ENCODE results near the gene RRM1.
"Not testable (repeated sequence)": the region's sequence is repeated elsewhere in the genome, so short reads cannot be mapped to it uniquely, and the experiment has no call there.

The RRM1 gene

DNA sequence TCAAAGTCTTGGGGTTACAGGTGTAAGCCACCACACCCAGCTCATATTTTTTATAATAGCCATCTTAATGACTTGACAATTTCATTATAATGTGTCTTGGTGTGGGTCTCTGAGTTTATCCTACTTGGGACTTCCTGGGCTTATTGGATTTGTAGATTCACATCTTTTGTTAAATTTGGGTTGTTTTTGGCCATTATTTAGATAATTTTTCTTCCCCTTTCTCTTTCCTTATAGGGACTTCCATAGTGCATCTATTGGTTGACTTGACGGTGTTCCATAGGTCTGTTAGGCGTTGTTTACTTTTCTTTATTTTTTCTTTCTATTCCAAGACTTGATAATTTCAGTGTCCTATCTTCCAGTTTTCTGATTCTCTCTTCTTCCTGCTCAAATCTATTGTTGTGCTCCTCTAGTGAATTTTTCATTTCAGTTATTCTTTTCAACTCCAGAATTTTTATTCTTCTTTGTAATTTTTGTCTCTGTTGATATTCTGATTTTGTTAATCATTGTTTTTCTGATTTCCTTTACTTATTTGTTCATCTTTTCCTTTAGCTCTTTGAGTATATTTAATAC, 45.6 kb downstream of the RRM1 start:
- peaks cover 6% of the 10 kb centered on the region for H3K9me3 ChIP-seq (ENCODE audit: control insufficient read depth, low read length)
- peaks cover 50% of the 10 kb centered on the region for H3K36me3 ChIP-seq (ENCODE audit: control insufficient read depth, insufficient read depth, low read length)
- no peaks in the 10 kb centered on the region for H3K4me1 ChIP-seq (ENCODE audit: control insufficient read depth, insufficient read depth, low read length, poor library complexity, severe bottlenecking)
- H3K27ac ChIP-seq (ENCODE audit: low read depth, low read length, severe bottlenecking), result no peak overlapping the region
- H3K4me3 ChIP-seq (ENCODE audit: extremely low read depth, insufficient read depth, low read length, poor library complexity, severe bottlenecking), result no peak overlapping the region
- WGBS, 2 experiments (ENCODE audit: insufficient coverage in 2 of 2), result 86 to 100% methylated on average over 1 to 2 of the region's 2 CpGs

DNA sequence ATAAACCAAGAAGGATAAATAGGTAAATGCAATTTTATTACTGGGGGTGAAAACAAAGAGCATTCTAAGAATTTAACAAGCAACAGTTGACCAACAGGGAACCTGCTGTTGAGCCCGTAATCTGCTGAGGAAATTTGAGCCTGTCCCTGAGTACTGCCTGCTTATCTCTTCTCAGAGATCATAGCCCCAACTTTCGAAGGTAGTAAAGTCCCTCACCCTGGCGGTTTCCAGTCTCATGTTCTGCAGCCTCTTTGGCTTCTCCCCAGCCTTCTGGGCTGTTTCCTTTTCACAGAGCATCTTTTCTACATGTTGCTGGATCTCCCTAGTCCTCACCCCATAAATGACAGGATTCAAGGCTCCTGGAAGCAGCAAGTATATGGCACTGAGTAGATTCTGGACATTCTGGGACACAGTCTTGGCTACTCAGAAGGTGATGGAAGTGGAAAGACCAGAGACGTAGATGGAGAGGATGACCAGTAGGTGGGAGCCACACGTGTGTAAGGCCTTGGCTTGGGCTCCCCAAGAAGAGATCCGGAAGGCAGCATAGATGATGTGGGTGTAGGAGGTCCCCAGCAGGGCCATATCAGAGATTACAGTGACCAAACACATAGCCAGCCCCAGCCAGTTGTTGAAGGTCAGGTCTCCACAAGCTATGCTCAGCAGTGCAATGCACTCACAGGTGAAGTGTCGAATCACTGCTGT, 51.6 kb downstream of the RRM1 start:
- 82 to 86% methylated on average over 7 of the region's 7 CpGs for WGBS, 2 experiments (ENCODE audit: insufficient coverage in 2 of 2)
- H3K9me3 ChIP-seq (ENCODE audit: control insufficient read depth, low read length), result no peaks in the 10 kb centered on the region
- H3K36me3 ChIP-seq (ENCODE audit: control insufficient read depth, insufficient read depth, low read length), result peaks cover 7% of the 10 kb centered on the region
- no peak overlapping the region for H3K4me3 ChIP-seq (ENCODE audit: extremely low read depth, insufficient read depth, low read length, poor library complexity, severe bottlenecking)
- no peak overlapping the region for H3K27ac ChIP-seq (ENCODE audit: low read depth, low read length, severe bottlenecking)
- H3K4me1 ChIP-seq (ENCODE audit: control insufficient read depth, insufficient read depth, low read length, poor library complexity, severe bottlenecking), result no peaks in the 10 kb centered on the region

DNA sequence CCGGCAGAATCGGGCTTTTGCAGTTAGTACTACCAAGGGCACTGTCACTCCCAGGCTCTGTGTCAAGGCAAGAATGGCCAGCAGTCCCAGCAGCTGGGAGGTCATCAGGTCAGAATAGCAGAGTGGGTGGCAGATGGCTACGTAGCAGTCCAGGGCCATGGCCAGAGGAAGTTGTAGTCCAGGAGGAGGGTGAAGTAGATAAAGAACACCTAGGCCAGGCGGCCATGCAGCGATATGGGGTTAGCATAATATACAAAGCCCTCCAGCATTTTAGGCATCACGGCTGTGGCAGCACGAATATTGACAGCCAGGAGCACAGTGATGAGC, 52.1 kb downstream of the RRM1 start:
- Histone ChIP-seq H3K4me3 (ENCODE audit: extremely low read depth, insufficient read depth, low read length, poor library complexity, severe bottlenecking) (no peak overlapping the region), H3K9me3 (ENCODE audit: control insufficient read depth, low read length) (no peaks in the 10 kb centered on the region)
- WGBS, 2 experiments (ENCODE audit: insufficient coverage in 2 of 2), result 94 to 98% methylated on average over 6 to 7 of the region's 7 CpGs

DNA sequence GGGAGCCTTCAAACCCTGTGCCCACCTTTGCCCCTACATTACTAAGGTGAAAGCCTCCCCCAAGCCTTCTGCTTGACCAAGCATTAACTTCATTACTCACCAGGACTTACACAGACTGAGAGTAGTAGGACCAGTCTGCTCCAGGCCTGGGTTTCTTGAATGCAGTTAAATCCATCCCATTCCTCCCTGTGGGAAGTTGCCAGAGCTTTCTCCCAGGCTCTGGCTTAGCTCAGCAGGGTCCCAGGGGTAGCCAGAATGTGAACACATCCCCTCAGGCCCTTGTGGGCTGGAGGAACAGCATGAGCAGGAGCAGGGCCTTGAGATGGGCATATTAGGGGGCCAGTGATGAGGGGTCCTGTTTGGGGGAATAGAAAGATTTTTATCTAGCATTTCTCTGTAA, 59.9 kb downstream of the RRM1 start:
- Histone ChIP-seq H3K4me3 (ENCODE audit: extremely low read depth, insufficient read depth, low read length, poor library complexity, severe bottlenecking) (no peak overlapping the region), H3K27ac (ENCODE audit: low read depth, low read length, severe bottlenecking) (no peak overlapping the region), H3K4me1 (ENCODE audit: control insufficient read depth, insufficient read depth, low read length, poor library complexity, severe bottlenecking) (no peaks in the 10 kb centered on the region), H3K9me3 (ENCODE audit: control insufficient read depth, low read length) (no peaks in the 10 kb centered on the region), H3K36me3 (ENCODE audit: control insufficient read depth, insufficient read depth, low read length) (no peaks in the 10 kb centered on the region)

More for the DNA sequence above, 52.1 kb downstream of the RRM1 start:
- H3K36me3 ChIP-seq (ENCODE audit: control insufficient read depth, insufficient read depth, low read length), result peaks cover 5% of the 10 kb centered on the region
- H3K4me1 ChIP-seq (ENCODE audit: control insufficient read depth, insufficient read depth, low read length, poor library complexity, severe bottlenecking), result no peaks in the 10 kb centered on the region
- no peak overlapping the region for H3K27ac ChIP-seq (ENCODE audit: low read depth, low read length, severe bottlenecking)

DNA sequence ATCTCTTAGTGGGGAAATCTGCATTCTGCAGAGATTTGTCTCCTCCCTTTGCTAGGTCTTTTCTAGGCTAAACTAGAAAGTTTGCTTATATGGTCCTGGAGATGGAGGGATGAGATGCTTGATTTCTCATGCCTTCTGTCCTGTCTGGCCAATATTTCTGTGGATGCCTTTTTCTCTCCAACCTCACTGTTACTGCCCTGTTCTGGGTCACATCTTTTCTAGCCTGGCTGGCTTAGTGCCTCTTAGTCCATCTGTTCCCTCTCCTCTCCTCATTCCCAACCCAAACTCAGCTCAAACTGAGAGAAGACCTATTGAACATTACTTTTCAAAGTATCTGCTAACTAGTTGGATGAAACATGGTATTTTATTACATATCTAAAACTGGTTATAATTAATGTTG, 62.0 kb downstream of the RRM1 start:
- Histone ChIP-seq H3K9me3 (ENCODE audit: control insufficient read depth, low read length) (no peaks in the 10 kb centered on the region), H3K27ac (ENCODE audit: low read depth, low read length, severe bottlenecking) (no peak overlapping the region), H3K4me3 (ENCODE audit: extremely low read depth, insufficient read depth, low read length, poor library complexity, severe bottlenecking) (no peak overlapping the region), H3K4me1 (ENCODE audit: control insufficient read depth, insufficient read depth, low read length, poor library complexity, severe bottlenecking) (no peaks in the 10 kb centered on the region), H3K36me3 (ENCODE audit: control insufficient read depth, insufficient read depth, low read length) (no peaks in the 10 kb centered on the region)

DNA sequence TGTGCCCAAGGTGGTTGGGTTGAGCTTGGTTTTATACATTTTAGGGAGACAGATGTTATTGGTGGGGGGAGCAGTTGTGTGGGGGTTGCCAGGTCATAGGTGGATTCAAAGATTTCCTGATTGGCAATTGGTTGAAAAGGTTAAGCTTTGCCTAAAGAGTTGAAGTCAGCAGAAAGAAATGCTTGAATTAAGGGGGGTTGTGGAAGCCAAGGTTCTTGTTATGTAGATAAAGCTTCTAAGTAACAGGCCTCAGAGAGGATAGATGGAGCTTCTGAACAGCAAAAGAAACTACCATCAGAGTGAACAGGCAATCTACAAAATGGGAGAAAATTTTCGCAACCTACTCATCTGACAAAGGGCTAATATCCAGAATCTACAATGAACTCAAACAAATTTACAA, 64.2 kb downstream of the RRM1 start:
- not testable (repeated sequence) for H3K4me1 ChIP-seq (ENCODE audit: control insufficient read depth, insufficient read depth, low read length, poor library complexity, severe bottlenecking)

DNA sequence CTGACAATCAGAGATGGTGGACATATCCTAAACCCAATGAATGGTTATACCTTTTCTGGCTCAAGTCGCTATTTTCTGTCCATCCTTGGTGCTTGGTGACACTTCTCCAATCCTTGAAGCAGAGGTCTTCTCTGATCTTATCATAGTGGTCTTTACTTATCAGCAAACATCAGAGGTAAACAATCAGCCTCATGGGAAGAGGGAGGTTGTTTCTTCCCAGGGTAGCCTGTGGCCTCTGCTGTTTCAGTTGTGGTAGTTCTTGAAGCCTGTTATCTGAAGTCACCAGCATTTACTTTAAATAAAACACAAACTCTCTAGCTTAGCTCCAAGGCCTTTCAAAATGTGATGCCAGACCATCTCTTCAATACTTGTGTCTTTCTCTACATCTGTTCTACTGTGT, 66.7 kb downstream of the RRM1 start:
- H3K9me3 ChIP-seq (ENCODE audit: control insufficient read depth, low read length), result no peaks in the 10 kb centered on the region
- no peaks in the 10 kb centered on the region for H3K4me1 ChIP-seq (ENCODE audit: control insufficient read depth, insufficient read depth, low read length, poor library complexity, severe bottlenecking)
- no peak overlapping the region for H3K27ac ChIP-seq (ENCODE audit: low read depth, low read length, severe bottlenecking)
- H3K4me3 ChIP-seq (ENCODE audit: extremely low read depth, insufficient read depth, low read length, poor library complexity, severe bottlenecking), result no peak overlapping the region
- H3K36me3 ChIP-seq (ENCODE audit: control insufficient read depth, insufficient read depth, low read length), result no peaks in the 10 kb centered on the region
- 100% methylated on average over 1 of the region's 1 CpG for WGBS, 2 experiments (ENCODE audit: insufficient coverage in 2 of 2)

More for the DNA sequence above, 64.2 kb downstream of the RRM1 start:
- H3K4me3 ChIP-seq (ENCODE audit: extremely low read depth, insufficient read depth, low read length, poor library complexity, severe bottlenecking); H3K27ac ChIP-seq (ENCODE audit: low read depth, low read length, severe bottlenecking); H3K36me3 ChIP-seq (ENCODE audit: control insufficient read depth, insufficient read depth, low read length); H3K9me3 ChIP-seq (ENCODE audit: control insufficient read depth, low read length): not testable (repeated sequence)
- no CpG with 5 or more reads among the region's 1 CpG for WGBS, 2 experiments (ENCODE audit: insufficient coverage in 2 of 2)

DNA sequence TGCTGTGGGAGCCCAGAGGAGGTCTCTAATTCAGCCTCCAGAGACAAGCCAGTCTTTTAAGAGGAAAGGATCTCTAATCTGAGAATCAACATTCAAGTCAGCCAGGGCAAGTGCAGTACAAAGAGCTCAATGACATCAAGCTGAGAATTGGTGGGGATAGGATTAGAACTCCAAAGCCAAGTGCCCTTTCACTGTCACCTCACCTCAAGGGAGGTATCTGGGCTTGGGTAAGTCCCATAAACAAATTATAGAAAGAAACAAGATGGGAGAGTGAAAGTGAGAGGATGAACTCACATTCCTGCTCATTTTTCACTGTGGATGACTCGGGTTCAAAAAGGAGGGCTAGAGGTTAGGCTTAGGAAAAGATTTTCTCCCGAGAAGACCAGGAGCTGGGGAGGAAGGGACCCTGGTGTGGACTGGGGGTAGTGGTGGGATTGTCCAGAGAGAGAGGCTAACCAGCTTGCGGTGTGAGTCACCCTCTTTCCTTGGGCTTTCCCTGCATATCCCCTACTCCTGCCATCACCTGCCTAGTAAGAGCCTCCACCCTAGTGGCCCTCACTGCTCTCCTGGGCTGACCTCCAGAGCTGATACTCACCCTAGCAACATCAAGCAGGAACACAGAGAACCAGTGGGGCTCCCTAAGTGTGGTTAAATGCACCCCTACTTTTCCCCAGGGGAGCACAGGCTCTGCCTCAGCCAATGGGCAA, 70.4 kb downstream of the RRM1 start:
- H3K36me3 ChIP-seq (ENCODE audit: control insufficient read depth, insufficient read depth, low read length), result no peaks in the 10 kb centered on the region
- no peak overlapping the region for H3K27ac ChIP-seq (ENCODE audit: low read depth, low read length, severe bottlenecking)
- H3K4me1 ChIP-seq (ENCODE audit: control insufficient read depth, insufficient read depth, low read length, poor library complexity, severe bottlenecking), result no peaks in the 10 kb centered on the region
- no peaks in the 10 kb centered on the region for H3K9me3 ChIP-seq (ENCODE audit: control insufficient read depth, low read length)
- no peak overlapping the region for H3K4me3 ChIP-seq (ENCODE audit: extremely low read depth, insufficient read depth, low read length, poor library complexity, severe bottlenecking)
- WGBS, 2 experiments (ENCODE audit: insufficient coverage in 2 of 2), result 69 to 95% methylated on average over 2 to 3 of the region's 3 CpGs

DNA sequence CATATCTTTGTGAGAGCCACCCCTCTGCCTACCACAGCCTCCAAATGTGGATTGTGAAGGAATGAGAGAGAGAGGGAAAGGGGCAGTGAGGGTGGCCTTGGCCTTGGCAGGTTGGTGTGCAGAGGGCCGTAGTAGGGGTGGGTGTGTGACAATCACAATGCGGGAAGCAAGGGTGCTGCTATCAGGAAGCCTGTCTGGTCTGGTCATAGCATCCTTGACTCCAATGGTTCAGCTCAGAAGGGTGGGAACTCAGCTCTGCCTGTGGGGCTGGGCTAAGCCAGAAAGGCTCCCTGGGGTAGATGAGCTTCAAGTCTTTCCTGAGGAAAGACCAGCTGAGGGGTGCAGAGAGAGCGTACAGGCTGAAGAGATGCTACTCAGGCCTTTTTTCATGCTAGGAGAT, 72.7 kb downstream of the RRM1 start:
- no peaks in the 10 kb centered on the region for H3K9me3 ChIP-seq (ENCODE audit: control insufficient read depth, low read length)
- H3K4me3 ChIP-seq (ENCODE audit: extremely low read depth, insufficient read depth, low read length, poor library complexity, severe bottlenecking), result no peak overlapping the region
- H3K36me3 ChIP-seq (ENCODE audit: control insufficient read depth, insufficient read depth, low read length), result no peaks in the 10 kb centered on the region
- H3K27ac ChIP-seq (ENCODE audit: low read depth, low read length, severe bottlenecking), result no peak overlapping the region
- WGBS, 2 experiments (ENCODE audit: insufficient coverage in 2 of 2), result 91 to 94% methylated on average over 2 to 3 of the region's 3 CpGs
- H3K4me1 ChIP-seq (ENCODE audit: control insufficient read depth, insufficient read depth, low read length, poor library complexity, severe bottlenecking), result no peaks in the 10 kb centered on the region

DNA sequence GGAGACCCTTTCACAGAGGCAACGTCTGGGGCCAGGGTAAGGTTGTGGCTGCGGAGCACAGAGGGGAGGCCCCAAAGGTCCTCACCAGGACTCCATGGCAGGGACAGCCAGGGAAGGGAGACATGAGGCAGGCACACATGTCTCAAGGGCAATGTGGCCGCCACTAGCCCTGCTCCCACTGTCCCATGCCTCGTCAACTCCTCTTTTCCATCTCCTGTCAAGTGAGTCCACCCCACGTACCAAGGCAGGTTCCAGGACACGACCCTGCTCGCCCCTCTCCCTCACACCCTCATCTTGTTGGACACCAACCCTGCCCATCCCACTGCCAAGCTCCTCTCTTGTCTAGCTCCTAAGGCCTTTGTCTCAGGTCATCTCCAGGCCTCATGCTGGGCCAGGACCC, 73.2 kb downstream of the RRM1 start:
- Histone ChIP-seq H3K4me1 (ENCODE audit: control insufficient read depth, insufficient read depth, low read length, poor library complexity, severe bottlenecking) (no peaks in the 10 kb centered on the region), H3K9me3 (ENCODE audit: control insufficient read depth, low read length) (no peaks in the 10 kb centered on the region), H3K36me3 (ENCODE audit: control insufficient read depth, insufficient read depth, low read length) (no peaks in the 10 kb centered on the region), H3K4me3 (ENCODE audit: extremely low read depth, insufficient read depth, low read length, poor library complexity, severe bottlenecking) (no peak overlapping the region), H3K27ac (ENCODE audit: low read depth, low read length, severe bottlenecking) (no peak overlapping the region)
- 80 to 84% methylated on average over 6 of the region's 7 CpGs for WGBS, 2 experiments (ENCODE audit: insufficient coverage in 2 of 2)

DNA sequence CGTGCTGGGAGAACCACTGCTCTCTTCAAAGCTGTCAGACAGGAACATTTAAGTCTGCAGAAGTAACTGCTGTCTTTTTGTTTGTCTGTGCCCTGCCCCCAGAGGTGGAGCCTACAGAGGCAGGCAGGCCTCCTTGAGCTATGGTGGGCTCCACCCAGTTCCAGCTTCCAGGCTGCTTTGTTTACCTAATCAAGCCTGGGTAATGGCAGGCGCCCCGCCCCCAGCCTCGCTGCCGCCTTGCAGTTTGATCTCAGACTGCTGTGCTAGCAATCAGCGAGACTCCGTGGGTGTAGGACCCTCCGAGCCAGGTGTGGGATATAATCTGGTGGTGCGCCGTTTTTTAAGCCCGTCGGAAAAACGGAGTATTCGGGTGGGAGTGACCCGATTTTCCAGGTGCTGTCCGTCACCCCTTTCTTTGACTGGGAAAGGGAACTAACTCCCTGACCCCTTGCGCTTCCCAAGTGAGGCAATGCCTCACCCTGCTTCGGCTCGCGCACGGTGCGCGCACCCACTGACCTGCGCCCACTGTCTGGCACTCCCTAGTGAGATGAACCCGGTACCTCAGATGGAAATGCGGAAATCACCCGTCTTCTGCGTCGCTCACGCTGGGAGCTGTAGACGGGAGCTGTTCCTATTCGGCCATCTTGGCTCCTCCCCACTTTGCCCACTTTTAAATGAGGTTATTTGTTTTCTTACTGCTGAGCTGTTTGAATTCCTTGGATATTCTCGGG, 81.2 kb downstream of the RRM1 start:
- H3K4me3 ChIP-seq (ENCODE audit: extremely low read depth, insufficient read depth, low read length, poor library complexity, severe bottlenecking); H3K9me3 ChIP-seq (ENCODE audit: control insufficient read depth, low read length); H3K36me3 ChIP-seq (ENCODE audit: control insufficient read depth, insufficient read depth, low read length); H3K4me1 ChIP-seq (ENCODE audit: control insufficient read depth, insufficient read depth, low read length, poor library complexity, severe bottlenecking); H3K27ac ChIP-seq (ENCODE audit: low read depth, low read length, severe bottlenecking): not testable (repeated sequence)
- WGBS, 2 experiments (ENCODE audit: insufficient coverage in 2 of 2), result 61 to 66% methylated on average over 7 of the region's 33 CpGs
